ENCODE results near the gene TRIM40. TPM values are rescaled to one million over a fixed set of nuclear protein-coding genes. Genes with fewer than 3 reads are reported as not detected.

Gene TRIM40
- total RNA-seq (not detected), polyA plus RNA-seq (not detected)
- long read RNA-seq, donor 1, result 0 reads
- long read RNA-seq, donor 2, result 0 reads
- long read RNA-seq, donor 3, result 0 reads

DNA sequence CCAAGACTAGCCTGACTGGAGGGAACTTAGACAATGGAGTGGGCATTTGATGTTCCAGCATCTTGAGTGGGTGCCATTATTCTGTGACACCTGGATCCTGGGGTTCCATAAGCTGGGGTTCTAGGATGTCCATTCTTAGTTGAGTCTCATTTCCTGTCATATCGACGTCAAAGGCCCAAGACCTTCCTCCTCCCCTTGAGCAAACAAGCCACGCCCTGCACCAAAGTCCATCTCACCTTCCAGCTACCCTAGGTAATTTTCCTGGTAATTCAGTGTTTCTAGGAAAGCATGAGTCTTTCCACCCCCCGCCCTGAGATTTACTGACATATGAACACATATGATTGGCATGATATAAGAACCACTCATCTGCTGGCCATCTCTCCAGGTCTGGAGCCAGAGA lies at the start of gene TRIM40:
TRIM40 (plus strand) TSS at position 384 of the 400 bp plus-strand sequence. CDS start 897 bp downstream, outside the sequence.
- intact Hi-C loops (cut with DNase I), result no loop called here
- TF ChIP-seq, protein P1, sequence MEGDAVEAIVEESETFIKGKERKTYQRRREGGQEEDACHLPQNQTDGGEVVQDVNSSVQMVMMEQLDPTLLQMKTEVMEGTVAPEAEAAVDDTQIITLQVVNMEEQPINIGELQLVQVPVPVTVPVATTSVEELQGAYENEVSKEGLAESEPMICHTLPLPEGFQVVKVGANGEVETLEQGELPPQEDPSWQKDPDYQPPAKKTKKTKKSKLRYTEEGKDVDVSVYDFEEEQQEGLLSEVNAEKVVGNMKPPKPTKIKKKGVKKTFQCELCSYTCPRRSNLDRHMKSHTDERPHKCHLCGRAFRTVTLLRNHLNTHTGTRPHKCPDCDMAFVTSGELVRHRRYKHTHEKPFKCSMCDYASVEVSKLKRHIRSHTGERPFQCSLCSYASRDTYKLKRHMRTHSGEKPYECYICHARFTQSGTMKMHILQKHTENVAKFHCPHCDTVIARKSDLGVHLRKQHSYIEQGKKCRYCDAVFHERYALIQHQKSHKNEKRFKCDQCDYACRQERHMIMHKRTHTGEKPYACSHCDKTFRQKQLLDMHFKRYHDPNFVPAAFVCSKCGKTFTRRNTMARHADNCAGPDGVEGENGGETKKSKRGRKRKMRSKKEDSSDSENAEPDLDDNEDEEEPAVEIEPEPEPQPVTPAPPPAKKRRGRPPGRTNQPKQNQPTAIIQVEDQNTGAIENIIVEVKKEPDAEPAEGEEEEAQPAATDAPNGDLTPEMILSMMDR (IDR thresholded peaks at IDR 0.05), result no peak
- TF ChIP-seq EP300 (IDR thresholded peaks at IDR 0.05) (no peak), POLR2A (IDR thresholded peaks at IDR 0.05) (no peak)
- no peak within 1 kb of the TSS for H3K27ac ChIP-seq
- H3K4me3 ChIP-seq, result no peak within 1 kb of the TSS
- H3K9me3 ChIP-seq, result no peaks in the 10 kb centered on the region
- H3K27me3 ChIP-seq, result no peaks in the 10 kb centered on the region
- no peak for DNase-seq
- WGBS, 3 donors, result 76 to 84% (median 79%) methylated on average over 4 of the region's 4 CpGs
- no peaks in the 10 kb centered on the region for H3K36me3 ChIP-seq
- H3K4me1 ChIP-seq (ENCODE audit: insufficient read depth), result no peaks in the 10 kb centered on the region

DNA sequence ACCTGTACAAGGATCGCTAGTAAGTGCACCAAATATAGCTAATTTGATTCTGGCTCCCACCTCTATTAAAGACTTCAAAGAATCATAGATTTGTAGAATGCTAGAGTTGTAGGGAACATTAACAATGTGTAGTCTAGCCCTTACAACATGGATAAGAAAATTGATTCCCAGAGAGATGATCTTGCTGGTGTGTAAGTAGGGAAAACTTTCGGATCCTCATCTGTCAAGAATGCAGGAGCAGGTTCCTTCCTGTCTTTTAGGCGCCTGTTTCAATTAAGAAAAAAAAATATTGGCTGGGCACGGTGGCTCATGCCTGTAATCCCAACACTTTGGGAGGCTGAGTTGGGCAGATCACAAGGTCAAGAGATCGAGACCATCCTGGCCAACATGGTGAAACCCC lies 48.1 kb upstream of the TRIM40 start:
- H3K27ac ChIP-seq, result no peak overlapping the region
- H3K27me3 ChIP-seq, result no peaks in the 10 kb centered on the region
- 65 to 86% (median 69%) methylated on average over 5 of the region's 5 CpGs for WGBS, 3 donors
- H3K36me3 ChIP-seq, result no peaks in the 10 kb centered on the region
- no peaks in the 10 kb centered on the region for H3K9me3 ChIP-seq
- DNase-seq, result no peak
- no peaks in the 10 kb centered on the region for H3K4me1 ChIP-seq (ENCODE audit: insufficient read depth)
- intact Hi-C loops (cut with DNase I), result no loop called here
- no peak overlapping the region for H3K4me3 ChIP-seq
- no peak for TF ChIP-seq EP300 (IDR thresholded peaks at IDR 0.05)
- no peak for TF ChIP-seq POLR2A (IDR thresholded peaks at IDR 0.05)
- TF ChIP-seq, protein P1 (IDR thresholded peaks at IDR 0.05), result no peak

- no peak for TF ChIP-seq POLR2A (IDR thresholded peaks at IDR 0.05)
- TF ChIP-seq, protein P1 (IDR thresholded peaks at IDR 0.05), result no peak
- no peak for TF ChIP-seq EP300 (IDR thresholded peaks at IDR 0.05)
- DNase-seq, result no peak
- Histone ChIP-seq H3K27me3 (no peaks in the 10 kb centered on the region), H3K36me3 (no peaks in the 10 kb centered on the region), H3K4me3 (no peak overlapping the region), H3K9me3 (no peaks in the 10 kb centered on the region), H3K27ac (no peak overlapping the region), H3K4me1 (ENCODE audit: insufficient read depth) (no peaks in the 10 kb centered on the region)
- intact Hi-C loops (cut with DNase I), result no loop called here
- WGBS, 3 donors, result 41 to 43% (median 42%) methylated on average over 11 of the region's 11 CpGs
Observed at GRCh38 chr6:30091577-30092381, 44.2 kb upstream of the TRIM40 start.

GRCh38 chr6:30092852-30093543 lies 42.9 kb upstream of the TRIM40 start:
- H3K27me3 ChIP-seq, result no peaks in the 10 kb centered on the region
- H3K4me1 ChIP-seq (ENCODE audit: insufficient read depth), result no peaks in the 10 kb centered on the region
- H3K36me3 ChIP-seq, result no peaks in the 10 kb centered on the region
- TF ChIP-seq EP300 (IDR thresholded peaks at IDR 0.05), result no peak
- TF ChIP-seq, protein P1 (IDR thresholded peaks at IDR 0.05), result no peak
- TF ChIP-seq POLR2A (IDR thresholded peaks at IDR 0.05), result no peak
- 41 to 70% (median 61%) methylated on average over 6 of the region's 6 CpGs for WGBS, 3 donors
- H3K27ac ChIP-seq, result no peak overlapping the region
- no peak for DNase-seq
- H3K9me3 ChIP-seq, result no peaks in the 10 kb centered on the region
- H3K4me3 ChIP-seq, result no peak overlapping the region
- intact Hi-C loops (cut with DNase I), result no loop called here
